ENCODE results near the gene WDR55. TPM values are rescaled to one million over a fixed set of nuclear protein-coding genes. Genes with fewer than 3 reads are reported as not detected.

WDR55 gene
- total and polyA plus RNA-seq, 2 of the 8 experiments (the other 6 are each of a cell fraction or from before 2014, with no cell fraction given), result 15.3 to 22.7 TPM

GRCh38 chr5:140690941-140691924 lies 26.5 kb downstream of the WDR55 start, which contains the start of the genes HARS1 and HARS2:
HARS1 (minus strand) TSS chr5:140691370; CDS start chr5:140691304, 66 bp downstream.
HARS2 (plus strand) TSS chr5:140691455; CDS start chr5:140691649, 194 bp downstream.
- no peak within 1 kb of the TSS for H3K23ac ChIP-seq (ENCODE audit: insufficient read length)
- H4K91ac ChIP-seq (replicated peaks; ENCODE audit: insufficient read length, low read length), result peak within 1 kb of the TSS; percentile 86
- H3K4ac ChIP-seq (replicated peaks; ENCODE audit: insufficient read length, low read depth, low read length), result peak within 1 kb of the TSS; percentile 98
- H2BK5ac ChIP-seq (ENCODE audit: low read depth, low read length), result peak within 1 kb of the TSS; percentile 87
- peaks cover 0 to 25% of the 10 kb centered on the region in 2 experiments; a peak in 2 of 4 replicates for H3K79me2 ChIP-seq (ENCODE audit: control insufficient read depth in 1 of 2, insufficient read depth in 2 of 2, low read length in 2 of 2)
- H3K27me3 ChIP-seq (replicated peaks in 1 of 4; ENCODE audit: control insufficient read depth in 3 of 4, extremely low read depth in 1 of 4, insufficient read depth in 3 of 4, low read length in 3 of 4), result no peaks in the 10 kb centered on the region
- peak within 1 kb of the TSS; percentile 91 for H4K8ac ChIP-seq (ENCODE audit: extremely low read depth, insufficient read depth, low read length)
- H3K14ac ChIP-seq (ENCODE audit: insufficient read length), result no peak within 1 kb of the TSS
- H3K4me1 ChIP-seq (replicated peaks in 1 of 4; ENCODE audit: control insufficient read depth in 3 of 4, insufficient read depth in 4 of 4, low read length in 3 of 4), result no peaks in the 10 kb centered on the region; a peak in 1 of 7 replicates
- DNase-seq (ENCODE audit: low read depth in 1 of 2, low spot score in 2 of 2) (peak; percentile 88 to 91), FAIRE-seq (no peak)
- H2BK120ac ChIP-seq (replicated peaks; ENCODE audit: low read depth, low read length), result peak within 1 kb of the TSS; percentile 75
- WGBS, 2 experiments (ENCODE audit: extremely low coverage in 1 of 2, insufficient coverage in 1 of 2, insufficient read length in 1 of 2, insufficient replicate concordance in 2 of 2, low coverage in 1 of 2, low lambda C conversion rate in 2 of 2, missing lambda C conversion rate in 1 of 2), result 2% methylated on average over 53 of the region's 61 CpGs; no CpG with 5 or more reads in 1 of the 2 experiments
- H2BK20ac ChIP-seq (ENCODE audit: low read length), result no peak within 1 kb of the TSS
- H3K9me3 ChIP-seq (ENCODE audit: insufficient read depth in 2 of 2, low read depth in 1 of 2, low read length in 1 of 2), result no peaks in the 10 kb centered on the region
- H3K27ac ChIP-seq (ENCODE audit: low read depth, low read length), result 0 out of 2 replicates have a peak within 1 kb of the TSS, but pooled peaks have one; percentile 43
- H3K79me1 ChIP-seq (ENCODE audit: low read depth, low read length), result peaks cover 5% of the 10 kb centered on the region
- H2BK12ac ChIP-seq (ENCODE audit: low read depth, low read length), result peak within 1 kb of the TSS; percentile 77; the same call in 1 of the 2 replicates
- H3K9ac ChIP-seq (replicated peaks in 1 of 4; ENCODE audit: extremely low read depth in 1 of 4, low read depth in 3 of 4, low read length in 3 of 4), result peak within 1 kb of the TSS; percentile 62 to 88 (median 78)
- no peak within 1 kb of the TSS for H2BK15ac ChIP-seq (ENCODE audit: low read length)
- POLR2A ChIA-PET (ENCODE audit: partially characterized antibody), result interaction anchor here (0.5 to 7.5 kb wide), 20 partner anchors 9 to 144 kb away, joined by 3 to 85 read pairs (median 5); partner anchors contain the start of genes DND1, EIF4EBP3, IK and NDUFA2
- H3K36me3 ChIP-seq (ENCODE audit: control insufficient read depth in 2 of 4, insufficient read depth in 4 of 4, low read length in 3 of 4), result peaks cover 7 to 29% (median 22%) of the 10 kb centered on the region in 4 experiments; a peak in 7 of 8 replicates
- H4K20me1 ChIP-seq (replicated peaks in 1 of 2; ENCODE audit: control insufficient read depth in 1 of 2, insufficient read depth in 2 of 2, low read length in 2 of 2), result peaks cover 1 to 4% of the 10 kb centered on the region in 2 experiments
- peaks cover 7% of the 10 kb centered on the region; the same call in 1 of the 2 replicates for H3K23me2 ChIP-seq (ENCODE audit: low read depth, low read length)
- peak within 1 kb of the TSS; percentile 85 for H4K5ac ChIP-seq (ENCODE audit: insufficient read length, low read depth, low read length)
- CTCF ChIA-PET (ENCODE audit: partially characterized antibody), result interaction anchor here (0.6 to 1.7 kb wide), 9 partner anchors 9 to 1057 kb away, joined by 3 to 11 read pairs (median 4); partner anchors contain the start of genes IK and NDUFA2
- H2AK5ac ChIP-seq (ENCODE audit: low read depth, low read length), result no peak within 1 kb of the TSS; the same call in 1 of the 2 replicates
- H2AFZ ChIP-seq (ENCODE audit: low read length), result peak within 1 kb of the TSS; percentile 98
- peak within 1 kb of the TSS; percentile 74 for H3K56ac ChIP-seq (replicated peaks; ENCODE audit: insufficient read length, low read depth, low read length)
- H3K4me3 ChIP-seq (ENCODE audit: extremely low read depth in 1 of 4, insufficient read depth in 2 of 4, low read depth in 3 of 4, low read length in 4 of 4), result peak within 1 kb of the TSS; percentile 76 to 98 (median 88)
- H3K18ac ChIP-seq (ENCODE audit: extremely low read depth, low read length), result peak within 1 kb of the TSS; percentile 95
- peak within 1 kb of the TSS; percentile 82 to 91 for H3K4me2 ChIP-seq (ENCODE audit: insufficient read depth in 1 of 2, low read depth in 2 of 2, low read length in 2 of 2)
- peak; percentile 84; the same call in 1 of the 2 replicates for TF ChIP-seq RBBP5 (IDR thresholded peaks at IDR 0.05; ENCODE audit: borderline replicate concordance, low read depth, low read length)
- no peak for TF ChIP-seq MAFK (IDR thresholded peaks at IDR 0.05; ENCODE audit: low read depth, low read length)
- TF ChIP-seq, protein P1, sequence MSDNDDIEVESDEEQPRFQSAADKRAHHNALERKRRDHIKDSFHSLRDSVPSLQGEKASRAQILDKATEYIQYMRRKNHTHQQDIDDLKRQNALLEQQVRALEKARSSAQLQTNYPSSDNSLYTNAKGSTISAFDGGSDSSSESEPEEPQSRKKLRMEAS (IDR thresholded peaks at IDR 0.05), result peak; percentile 85
- TF ChIP-seq CHD2 (IDR thresholded peaks at IDR 0.05; ENCODE audit: low read length), result no peak
- TF ChIP-seq SIX5 (IDR thresholded peaks at IDR 0.05; ENCODE audit: low read depth, low read length), result no peak
- peak; percentile 99 for TF ChIP-seq EGR1 (IDR thresholded peaks at IDR 0.05; ENCODE audit: borderline replicate concordance, low read depth, low read length)
- no peak for TF ChIP-seq RXRA (IDR thresholded peaks at IDR 0.05; ENCODE audit: insufficient read depth, low read depth, low read length)
- no peak for TF ChIP-seq NANOG (IDR thresholded peaks at IDR 0.05; ENCODE audit: insufficient read depth, low read depth, low read length, poor library complexity, severe bottlenecking)
- no peak; the same call in none of the 2 replicates for TF ChIP-seq POLR2AphosphoS5 (IDR thresholded peaks at IDR 0.05; ENCODE audit: low read depth, low read length)

Data from H1 (cell line).